ENCODE results near the gene FRY.
"Not testable (repeated sequence)": the region's sequence is repeated elsewhere in the genome, so short reads cannot be mapped to it uniquely, and the experiment has no call there.

DNA sequence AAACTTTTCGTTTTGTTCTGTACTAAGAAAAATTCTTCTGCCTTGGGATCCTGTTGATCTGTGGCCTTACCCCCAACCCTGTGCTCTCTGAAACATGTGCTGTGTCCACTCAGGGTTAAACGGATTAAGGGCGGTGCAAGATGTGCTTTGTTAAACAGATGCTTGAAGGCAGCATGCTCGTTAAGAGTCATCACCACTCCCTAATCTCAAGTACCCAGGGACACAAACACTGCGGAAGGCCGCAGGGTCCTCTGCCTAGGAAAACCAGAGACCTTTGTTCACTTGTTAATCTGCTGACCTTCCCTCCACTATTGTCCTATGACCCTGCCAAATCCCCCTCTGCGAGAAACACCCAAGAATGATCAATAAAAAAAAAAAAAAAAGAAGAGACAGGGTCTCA, 30.8 kb upstream of the FRY start:
- TF ChIP-seq, protein P1, sequence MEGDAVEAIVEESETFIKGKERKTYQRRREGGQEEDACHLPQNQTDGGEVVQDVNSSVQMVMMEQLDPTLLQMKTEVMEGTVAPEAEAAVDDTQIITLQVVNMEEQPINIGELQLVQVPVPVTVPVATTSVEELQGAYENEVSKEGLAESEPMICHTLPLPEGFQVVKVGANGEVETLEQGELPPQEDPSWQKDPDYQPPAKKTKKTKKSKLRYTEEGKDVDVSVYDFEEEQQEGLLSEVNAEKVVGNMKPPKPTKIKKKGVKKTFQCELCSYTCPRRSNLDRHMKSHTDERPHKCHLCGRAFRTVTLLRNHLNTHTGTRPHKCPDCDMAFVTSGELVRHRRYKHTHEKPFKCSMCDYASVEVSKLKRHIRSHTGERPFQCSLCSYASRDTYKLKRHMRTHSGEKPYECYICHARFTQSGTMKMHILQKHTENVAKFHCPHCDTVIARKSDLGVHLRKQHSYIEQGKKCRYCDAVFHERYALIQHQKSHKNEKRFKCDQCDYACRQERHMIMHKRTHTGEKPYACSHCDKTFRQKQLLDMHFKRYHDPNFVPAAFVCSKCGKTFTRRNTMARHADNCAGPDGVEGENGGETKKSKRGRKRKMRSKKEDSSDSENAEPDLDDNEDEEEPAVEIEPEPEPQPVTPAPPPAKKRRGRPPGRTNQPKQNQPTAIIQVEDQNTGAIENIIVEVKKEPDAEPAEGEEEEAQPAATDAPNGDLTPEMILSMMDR (conservative IDR thresholded peaks at IDR 0.05) = not testable (repeated sequence)
- not testable (repeated sequence) for TF ChIP-seq ZFX (IDR thresholded peaks at IDR 0.05)

Data from C4-2B (cell line).